ENCODE data around the gene OR51F1. TPM values are rescaled to one million over a fixed set of nuclear protein-coding genes. Genes with fewer than 3 reads are reported as not detected.

The OR51F1 gene
- polyA plus RNA-seq, 1 donor from 2014 or later, result not detected

DNA sequence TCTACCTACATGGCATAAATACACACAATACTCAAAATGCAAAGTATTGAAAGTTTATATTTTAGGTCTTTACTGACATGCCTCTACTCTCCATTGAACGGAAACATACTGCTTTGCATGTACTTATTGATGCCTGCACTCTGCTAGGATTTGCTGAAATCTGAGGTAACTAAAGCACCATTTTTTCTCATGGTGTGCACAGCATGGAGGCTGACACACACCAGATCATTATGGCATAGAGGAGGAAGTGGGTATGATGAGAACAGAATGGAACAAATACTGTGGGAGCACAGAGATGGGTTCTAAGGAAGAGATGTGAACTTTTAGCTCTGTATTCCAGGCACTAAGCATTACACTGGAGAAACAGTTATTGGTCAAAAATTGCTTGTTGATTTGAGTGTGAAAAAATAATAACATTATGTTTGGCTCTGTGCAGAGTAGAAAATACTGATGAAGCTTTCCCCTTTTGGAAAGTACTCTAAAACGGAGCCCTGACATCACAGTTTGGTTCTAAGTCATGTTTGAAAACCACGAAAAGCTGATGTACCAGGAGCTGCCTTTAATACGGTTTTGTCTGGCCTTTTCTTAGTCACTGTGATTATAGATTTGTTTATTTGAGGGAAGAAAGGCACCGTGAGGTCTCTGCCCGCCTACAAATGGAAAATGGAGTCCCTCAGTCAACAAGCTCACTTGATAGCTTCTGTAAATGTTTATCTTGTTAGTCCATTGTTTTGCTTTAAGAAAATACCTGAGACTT lies 28.9 kb upstream of the OR51F1 start:
- Histone ChIP-seq H3K27ac (ENCODE audit: low read length) (no peak overlapping the region), H3K27me3 (ENCODE audit: insufficient read depth, low read depth, low read length) (no peaks in the 10 kb centered on the region), H2AFZ (ENCODE audit: low read depth, low read length) (no peak overlapping the region), H4K20me1 (ENCODE audit: insufficient read depth) (no peaks in the 10 kb centered on the region), H3K36me3 (ENCODE audit: insufficient read depth, low read length) (no peaks in the 10 kb centered on the region), H3K4me2 (ENCODE audit: low read length) (no peak overlapping the region), H3F3A (ENCODE audit: insufficient read depth, low read length, poor library complexity, severe bottlenecking) (no peaks in the 10 kb centered on the region), H3K79me2 (replicated peaks; ENCODE audit: insufficient read depth, low read length) (no peaks in the 10 kb centered on the region), H3K4me3 (ENCODE audit: low read length) (no peak overlapping the region), H3K9me2 (ENCODE audit: insufficient read depth, low read length) (no peaks in the 10 kb centered on the region), H3K9me3 (ENCODE audit: low read length) (no peaks in the 10 kb centered on the region), H3K9ac (ENCODE audit: low read length) (no peak overlapping the region)
- TF ChIP-seq SMC3 (conservative IDR thresholded peaks at IDR 0.05; ENCODE audit: poor library complexity) (no peak), MXI1 (conservative IDR thresholded peaks at IDR 0.05; ENCODE audit: poor library complexity, severe bottlenecking) (no peak), TAF1 (IDR thresholded peaks at IDR 0.05; ENCODE audit: low read depth) (no peak), CTCF (IDR thresholded peaks at IDR 0.05; ENCODE audit: poor library complexity, severe bottlenecking) (no peak), EZH2 (IDR thresholded peaks at IDR 0.05; ENCODE audit: borderline replicate concordance, insufficient read depth, low read length, poor library complexity, severe bottlenecking) (no peak), REST (IDR thresholded peaks at IDR 0.05; ENCODE audit: borderline replicate concordance) (no peak), RAD21 (conservative IDR thresholded peaks at IDR 0.05) (no peak), EP300 (conservative IDR thresholded peaks at IDR 0.05; ENCODE audit: poor library complexity, severe bottlenecking) (no peak), POLR2AphosphoS5 (IDR thresholded peaks at IDR 0.05) (no peak)

DNA sequence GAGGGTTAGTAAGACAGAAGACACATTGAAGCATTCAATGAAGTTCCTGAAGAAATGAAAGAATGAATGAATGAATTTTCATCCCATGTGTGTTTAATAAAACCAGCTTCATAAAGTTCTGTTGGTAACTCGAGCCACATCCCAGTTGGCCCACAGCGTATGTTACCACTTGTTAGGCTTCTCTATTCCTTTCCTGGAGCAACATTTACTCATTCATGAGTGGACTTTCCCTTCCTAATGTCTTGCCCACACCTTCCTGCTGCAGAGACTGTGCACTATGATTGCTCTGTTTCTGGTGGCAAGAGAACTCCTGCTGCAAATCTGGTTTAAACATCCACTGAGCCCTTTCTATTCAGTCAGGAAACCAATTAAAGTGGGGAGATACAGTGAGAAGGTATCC lies 27.5 kb upstream of the OR51F1 start:
- no peaks in the 10 kb centered on the region for H3K36me3 ChIP-seq (ENCODE audit: insufficient read depth, low read length)
- H2AFZ ChIP-seq (ENCODE audit: low read depth, low read length), result no peak overlapping the region
- no peaks in the 10 kb centered on the region for H3K9me2 ChIP-seq (ENCODE audit: insufficient read depth, low read length)
- no peaks in the 10 kb centered on the region for H3K9me3 ChIP-seq (ENCODE audit: low read length)
- no peak overlapping the region for H3K4me3 ChIP-seq (ENCODE audit: low read length)
- no peak overlapping the region for H3K27ac ChIP-seq (ENCODE audit: low read length)
- H3K27me3 ChIP-seq (ENCODE audit: insufficient read depth, low read depth, low read length), result no peaks in the 10 kb centered on the region
- no peaks in the 10 kb centered on the region for H4K20me1 ChIP-seq (ENCODE audit: insufficient read depth)
- no peak overlapping the region for H3K9ac ChIP-seq (ENCODE audit: low read length)
- TF ChIP-seq MXI1 (conservative IDR thresholded peaks at IDR 0.05; ENCODE audit: poor library complexity, severe bottlenecking) (no peak), POLR2AphosphoS5 (IDR thresholded peaks at IDR 0.05) (no peak), EP300 (conservative IDR thresholded peaks at IDR 0.05; ENCODE audit: poor library complexity, severe bottlenecking) (no peak), RAD21 (conservative IDR thresholded peaks at IDR 0.05) (no peak), TAF1 (IDR thresholded peaks at IDR 0.05; ENCODE audit: low read depth) (no peak), CTCF (IDR thresholded peaks at IDR 0.05; ENCODE audit: poor library complexity, severe bottlenecking) (no peak), EZH2 (IDR thresholded peaks at IDR 0.05; ENCODE audit: borderline replicate concordance, insufficient read depth, low read length, poor library complexity, severe bottlenecking) (no peak), SMC3 (conservative IDR thresholded peaks at IDR 0.05; ENCODE audit: poor library complexity) (no peak), REST (IDR thresholded peaks at IDR 0.05; ENCODE audit: borderline replicate concordance) (no peak)
- no peaks in the 10 kb centered on the region for H3F3A ChIP-seq (ENCODE audit: insufficient read depth, low read length, poor library complexity, severe bottlenecking)
- no peak overlapping the region for H3K4me2 ChIP-seq (ENCODE audit: low read length)
- no peaks in the 10 kb centered on the region for H3K79me2 ChIP-seq (replicated peaks; ENCODE audit: insufficient read depth, low read length)

All from neural cell (in vitro differentiated cells).